HepG2 (cell line): ENCODE measurements around the gene OXLD1. TPM values are rescaled to one million over a fixed set of nuclear protein-coding genes. Genes with fewer than 3 reads are reported as not detected.
A peak's percentile ranks its signal among the peaks of the same experiment; 100 is the strongest.

Source experiments
- HNRNPH1 ChIP-seq: fragments of 200-400 bp; formaldehyde crosslinking; optimal IDR thresholded peaks from 2 replicates; pipeline ENCODE3; 2017; ENCODE audit warnings: mild to moderate bottlenecking, low read depth, low read length
- KDM6A ChIP-seq: IDR thresholded peaks from 2 replicates; pipeline ENCODE4 v1.6.1; 2016; ENCODE audit warnings: low read depth
- MED13 ChIP-seq: sonication (generic); formaldehyde crosslinking; IDR thresholded peaks from 2 replicates; pipeline ENCODE4 v1.5.0; 2020; ENCODE audit warnings: missing genetic modification reagents
- MEF2D ChIP-seq: sonication (generic); formaldehyde crosslinking; IDR thresholded peaks from 2 replicates; pipeline ENCODE4 v1.5.1; 2020; ENCODE audit warnings: mild to moderate bottlenecking, missing genetic modification reagents
- NR3C1 ChIP-seq: sonication (generic); formaldehyde crosslinking; IDR thresholded peaks from 2 replicates; pipeline ENCODE4 v1.4.0; 2020; ENCODE audit warnings: missing genetic modification reagents
- PAWR ChIP-seq: sonication (generic); formaldehyde crosslinking; IDR thresholded peaks from 2 replicates; pipeline ENCODE4 v1.4.0; 2020; ENCODE audit warnings: missing genetic modification reagents, mild to moderate bottlenecking, borderline replicate concordance
- PITX1 ChIP-seq: sonication (generic); formaldehyde crosslinking; IDR thresholded peaks from 2 replicates; pipeline ENCODE4 v1.5.1; 2020; ENCODE audit warnings: mild to moderate bottlenecking, missing genetic modification reagents
- XRCC5 ChIP-seq: fragments of 200-400 bp; formaldehyde crosslinking; optimal IDR thresholded peaks from 2 replicates; pipeline ENCODE3; 2017; ENCODE audit warnings: mild to moderate bottlenecking, low read length
- ZBTB14 ChIP-seq: sonication (generic); formaldehyde crosslinking; IDR thresholded peaks from 2 replicates; pipeline ENCODE4 v1.4.0; 2020; ENCODE audit warnings: missing genetic modification reagents
- ZNF12 ChIP-seq: sonication (generic); formaldehyde crosslinking; IDR thresholded peaks from 2 replicates; pipeline ENCODE4 v1.5.0; 2020; ENCODE audit warnings: missing genetic modification reagents
- ZNF484 ChIP-seq: sonication (generic); formaldehyde crosslinking; IDR thresholded peaks from 2 replicates; pipeline ENCODE4 v1.5.1; 2020; ENCODE audit warnings: mild to moderate bottlenecking, low read depth, missing genetic modification reagents, borderline replicate concordance
- ZNF598 ChIP-seq: sonication (generic); formaldehyde crosslinking; IDR thresholded peaks from 2 replicates; pipeline ENCODE4 v1.5.1; 2020; ENCODE audit warnings: mild to moderate bottlenecking, missing genetic modification reagents, borderline replicate concordance
- ZNF772 ChIP-seq: sonication (generic); formaldehyde crosslinking; IDR thresholded peaks from 2 replicates; pipeline ENCODE4 v1.5.0; 2020; ENCODE audit warnings: mild to moderate bottlenecking, missing genetic modification reagents
- ZNF780A ChIP-seq: sonication (generic); formaldehyde crosslinking; IDR thresholded peaks from 2 replicates; pipeline ENCODE4 v1.8.0; 2022; ENCODE audit warnings: mild to moderate bottlenecking, missing genetic modification reagents, moderate library complexity
- ZNF816 ChIP-seq: sonication (generic); formaldehyde crosslinking; IDR thresholded peaks from 2 replicates; pipeline ENCODE4 v1.8.0; 2022; ENCODE audit warnings: missing genetic modification reagents, mild to moderate bottlenecking, borderline replicate concordance
- polyA plus RNA-seq, 8 experiments: library from polyadenylated mRNA; depleted of rRNA in 3 of 8; stranded (reverse) in 7 of 8; unstranded in 1 of 8; fragments of >200 nt; fragmentation: Illumina TruSeq in 4 of 8; extraction: Trizol in 4 of 8; gene quantifications; 2 replicates each; pipeline versions ENCODE4 v1.2.1 to v1.2.3, GENCODE V29; 2011 to 2016; ENCODE audit warnings: low read depth in 4 of 8, missing spikeins in 1 of 8, mixed read lengths in 1 of 8; ENCODE audit not compliant: insufficient read depth in 1 of 8
- total RNA-seq, 5 experiments: library from RNA; depleted of rRNA; stranded (reverse); fragments of >200 nt; fragmentation: Illumina TruSeq; extraction: Trizol; gene quantifications; 2 replicates each; pipeline ENCODE4 v1.2.3, GENCODE V29; 2016; ENCODE audit warnings: low read depth in 1 of 5
- TF ChIP-seq, protein P1 (sequence below): sonication (generic); formaldehyde crosslinking; IDR thresholded peaks from 2 replicates; pipeline ENCODE4 v1.5.0; 2020; ENCODE audit warnings: mild to moderate bottlenecking, missing genetic modification reagents
- TF ChIP-seq, protein P2 (sequence below): sonication (generic); formaldehyde crosslinking; IDR thresholded peaks from 2 replicates; pipeline ENCODE4 v1.5.0; 2020; ENCODE audit warnings: mild to moderate bottlenecking, low read depth, missing genetic modification reagents, borderline replicate concordance
- TF ChIP-seq, protein P3 (sequence below): sonication (generic); formaldehyde crosslinking; conservative IDR thresholded peaks from 2 replicates; pipeline ENCODE4 v1.5.0; 2020; ENCODE audit warnings: missing genetic modification reagents
- TF ChIP-seq, protein P4 (sequence below): sonication (generic); formaldehyde crosslinking; IDR thresholded peaks from 2 replicates; pipeline ENCODE4 v1.4.0; 2020; ENCODE audit warnings: mild to moderate bottlenecking, missing genetic modification reagents, borderline replicate concordance

OXLD1 gene
- total and polyA plus RNA-seq, 2 of the 13 experiments (the other 11 are each of a cell fraction or from before 2014, with no cell fraction given) = 27.1 to 37.5 TPM

- TF ChIP-seq NR3C1 (CRISPR knock-in tag) = no peak
- TF ChIP-seq ZNF780A (CRISPR knock-in tag) = no peak
- TF ChIP-seq, protein P1, sequence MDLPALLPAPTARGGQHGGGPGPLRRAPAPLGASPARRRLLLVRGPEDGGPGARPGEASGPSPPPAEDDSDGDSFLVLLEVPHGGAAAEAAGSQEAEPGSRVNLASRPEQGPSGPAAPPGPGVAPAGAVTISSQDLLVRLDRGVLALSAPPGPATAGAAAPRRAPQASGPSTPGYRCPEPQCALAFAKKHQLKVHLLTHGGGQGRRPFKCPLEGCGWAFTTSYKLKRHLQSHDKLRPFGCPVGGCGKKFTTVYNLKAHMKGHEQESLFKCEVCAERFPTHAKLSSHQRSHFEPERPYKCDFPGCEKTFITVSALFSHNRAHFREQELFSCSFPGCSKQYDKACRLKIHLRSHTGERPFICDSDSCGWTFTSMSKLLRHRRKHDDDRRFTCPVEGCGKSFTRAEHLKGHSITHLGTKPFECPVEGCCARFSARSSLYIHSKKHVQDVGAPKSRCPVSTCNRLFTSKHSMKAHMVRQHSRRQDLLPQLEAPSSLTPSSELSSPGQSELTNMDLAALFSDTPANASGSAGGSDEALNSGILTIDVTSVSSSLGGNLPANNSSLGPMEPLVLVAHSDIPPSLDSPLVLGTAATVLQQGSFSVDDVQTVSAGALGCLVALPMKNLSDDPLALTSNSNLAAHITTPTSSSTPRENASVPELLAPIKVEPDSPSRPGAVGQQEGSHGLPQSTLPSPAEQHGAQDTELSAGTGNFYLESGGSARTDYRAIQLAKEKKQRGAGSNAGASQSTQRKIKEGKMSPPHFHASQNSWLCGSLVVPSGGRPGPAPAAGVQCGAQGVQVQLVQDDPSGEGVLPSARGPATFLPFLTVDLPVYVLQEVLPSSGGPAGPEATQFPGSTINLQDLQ (CRISPR knock-in tag) = no peak
- TF ChIP-seq ZNF484 (CRISPR knock-in tag) = no peak
- no peak for TF ChIP-seq HNRNPH1
- 0 out of 2 replicates have a peak, but pooled peaks have one; percentile 9 for TF ChIP-seq PITX1 (CRISPR knock-in tag)
- no peak for TF ChIP-seq MEF2D (CRISPR knock-in tag)
- TF ChIP-seq, protein P2, sequence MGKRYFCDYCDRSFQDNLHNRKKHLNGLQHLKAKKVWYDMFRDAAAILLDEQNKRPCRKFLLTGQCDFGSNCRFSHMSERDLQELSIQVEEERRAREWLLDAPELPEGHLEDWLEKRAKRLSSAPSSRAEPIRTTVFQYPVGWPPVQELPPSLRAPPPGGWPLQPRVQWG (CRISPR knock-in tag) = no peak
- TF ChIP-seq KDM6A (CRISPR knock-in tag) = peak; percentile 36; the same call in 1 of the 2 replicates
- TF ChIP-seq, protein P3, sequence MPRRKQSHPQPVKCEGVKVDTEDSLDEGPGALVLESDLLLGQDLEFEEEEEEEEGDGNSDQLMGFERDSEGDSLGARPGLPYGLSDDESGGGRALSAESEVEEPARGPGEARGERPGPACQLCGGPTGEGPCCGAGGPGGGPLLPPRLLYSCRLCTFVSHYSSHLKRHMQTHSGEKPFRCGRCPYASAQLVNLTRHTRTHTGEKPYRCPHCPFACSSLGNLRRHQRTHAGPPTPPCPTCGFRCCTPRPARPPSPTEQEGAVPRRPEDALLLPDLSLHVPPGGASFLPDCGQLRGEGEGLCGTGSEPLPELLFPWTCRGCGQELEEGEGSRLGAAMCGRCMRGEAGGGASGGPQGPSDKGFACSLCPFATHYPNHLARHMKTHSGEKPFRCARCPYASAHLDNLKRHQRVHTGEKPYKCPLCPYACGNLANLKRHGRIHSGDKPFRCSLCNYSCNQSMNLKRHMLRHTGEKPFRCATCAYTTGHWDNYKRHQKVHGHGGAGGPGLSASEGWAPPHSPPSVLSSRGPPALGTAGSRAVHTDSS (CRISPR knock-in tag) = no peak
- peak; percentile 47 for TF ChIP-seq XRCC5
- TF ChIP-seq PAWR = no peak
- TF ChIP-seq ZNF772 (CRISPR knock-in tag) = no peak
- TF ChIP-seq, protein P4, sequence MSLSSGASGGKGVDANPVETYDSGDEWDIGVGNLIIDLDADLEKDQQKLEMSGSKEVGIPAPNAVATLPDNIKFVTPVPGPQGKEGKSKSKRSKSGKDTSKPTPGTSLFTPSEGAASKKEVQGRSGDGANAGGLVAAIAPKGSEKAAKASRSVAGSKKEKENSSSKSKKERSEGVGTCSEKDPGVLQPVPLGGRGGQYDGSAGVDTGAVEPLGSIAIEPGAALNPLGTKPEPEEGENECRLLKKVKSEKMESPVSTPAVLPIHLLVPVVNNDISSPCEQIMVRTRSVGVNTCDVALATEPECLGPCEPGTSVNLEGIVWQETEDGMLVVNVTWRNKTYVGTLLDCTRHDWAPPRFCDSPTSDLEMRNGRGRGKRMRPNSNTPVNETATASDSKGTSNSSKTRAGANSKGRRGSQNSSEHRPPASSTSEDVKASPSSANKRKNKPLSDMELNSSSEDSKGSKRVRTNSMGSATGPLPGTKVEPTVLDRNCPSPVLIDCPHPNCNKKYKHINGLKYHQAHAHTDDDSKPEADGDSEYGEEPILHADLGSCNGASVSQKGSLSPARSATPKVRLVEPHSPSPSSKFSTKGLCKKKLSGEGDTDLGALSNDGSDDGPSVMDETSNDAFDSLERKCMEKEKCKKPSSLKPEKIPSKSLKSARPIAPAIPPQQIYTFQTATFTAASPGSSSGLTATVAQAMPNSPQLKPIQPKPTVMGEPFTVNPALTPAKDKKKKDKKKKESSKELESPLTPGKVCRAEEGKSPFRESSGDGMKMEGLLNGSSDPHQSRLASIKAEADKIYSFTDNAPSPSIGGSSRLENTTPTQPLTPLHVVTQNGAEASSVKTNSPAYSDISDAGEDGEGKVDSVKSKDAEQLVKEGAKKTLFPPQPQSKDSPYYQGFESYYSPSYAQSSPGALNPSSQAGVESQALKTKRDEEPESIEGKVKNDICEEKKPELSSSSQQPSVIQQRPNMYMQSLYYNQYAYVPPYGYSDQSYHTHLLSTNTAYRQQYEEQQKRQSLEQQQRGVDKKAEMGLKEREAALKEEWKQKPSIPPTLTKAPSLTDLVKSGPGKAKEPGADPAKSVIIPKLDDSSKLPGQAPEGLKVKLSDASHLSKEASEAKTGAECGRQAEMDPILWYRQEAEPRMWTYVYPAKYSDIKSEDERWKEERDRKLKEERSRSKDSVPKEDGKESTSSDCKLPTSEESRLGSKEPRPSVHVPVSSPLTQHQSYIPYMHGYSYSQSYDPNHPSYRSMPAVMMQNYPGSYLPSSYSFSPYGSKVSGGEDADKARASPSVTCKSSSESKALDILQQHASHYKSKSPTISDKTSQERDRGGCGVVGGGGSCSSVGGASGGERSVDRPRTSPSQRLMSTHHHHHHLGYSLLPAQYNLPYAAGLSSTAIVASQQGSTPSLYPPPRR (CRISPR knock-in tag) = no peak
- TF ChIP-seq ZBTB14 = peak; percentile 34; the same call in 1 of the 2 replicates
- TF ChIP-seq MED13 (CRISPR knock-in tag) = no peak
- TF ChIP-seq ZNF598 = no peak
- no peak for TF ChIP-seq ZNF12 (CRISPR knock-in tag)
- no peak for TF ChIP-seq ZNF816 (CRISPR knock-in tag)
These were observed 35.1 kb upstream of the OXLD1 start (continued) for GRCh38 chr17:81701288-81702071.
